GM19372 (cell line): Measurements from ENCODE around the gene SLC37A1.

Experiments used
- ATAC-seq: cut with Tn5 transposase; IDR thresholded peaks from one replicate; pipeline ENCODE4 v1.9.1; 2021; ENCODE audit warnings: mild to moderate bottlenecking, low read depth, moderate library complexity; ENCODE audit not compliant: unreplicated experiment

The SLC37A1 gene

GRCh38 chr21:42570362-42570761, 56.7 kb downstream of the SLC37A1 start:
- ATAC-seq: no peak

- no peak for ATAC-seq
Measured at GRCh38 chr21:42570841-42571387, 57.3 kb downstream of the SLC37A1 start.

- ATAC-seq: no peak
Measured at GRCh38 chr21:42571391-42572150, 57.9 kb downstream of the SLC37A1 start.

- ATAC-seq: no peak
Measured at GRCh38 chr21:42572906-42573495, 59.3 kb downstream of the SLC37A1 start.

GRCh38 chr21:42574234-42575027, 60.8 kb downstream of the SLC37A1 start:
- no peak for ATAC-seq

GRCh38 chr21:42575111-42575510, 61.5 kb downstream of the SLC37A1 start:
- ATAC-seq: no peak

GRCh38 chr21:42576639-42577038, 63.0 kb downstream of the SLC37A1 start:
- no peak for ATAC-seq

- ATAC-seq: no peak
Measured at GRCh38 chr21:42578034-42578433, 64.4 kb downstream of the SLC37A1 start.

GRCh38 chr21:42578761-42579415, 65.2 kb downstream of the SLC37A1 start:
- ATAC-seq: no peak

- ATAC-seq: no peak
Measured at GRCh38 chr21:42579456-42580075, 65.9 kb downstream of the SLC37A1 start.

- ATAC-seq: no peak
Measured at GRCh38 chr21:42580076-42580792, 66.6 kb downstream of the SLC37A1 start.

- no peak for ATAC-seq
Measured at GRCh38 chr21:42580793-42581321, 67.2 kb downstream of the SLC37A1 start.

GRCh38 chr21:42581336-42581992, 67.8 kb downstream of the SLC37A1 start:
- ATAC-seq: no peak

GRCh38 chr21:42581993-42582786, 68.5 kb downstream of the SLC37A1 start:
- no peak for ATAC-seq

GRCh38 chr21:42582787-42583476, 69.3 kb downstream of the SLC37A1 start:
- ATAC-seq: no peak

- ATAC-seq: no peak
Measured at GRCh38 chr21:42583477-42584295, 70.0 kb downstream of the SLC37A1 start.

- no peak for ATAC-seq
Measured at GRCh38 chr21:42584296-42584641, 70.6 kb downstream of the SLC37A1 start.
